HG02943 (cell line): ENCODE measurements around the gene CTXN1.

ENCODE experiments used
- ATAC-seq: cut with Tn5 transposase; IDR thresholded peaks from one replicate; pipeline ENCODE4 v1.9.1; 2021; ENCODE audit warnings: mild to moderate bottlenecking, low read depth, moderate library complexity; ENCODE audit not compliant: unreplicated experiment

Gene CTXN1

GRCh38 chr19:7879836-7880235, 46.1 kb downstream of the CTXN1 start:
- ATAC-seq, result no peak

DNA sequence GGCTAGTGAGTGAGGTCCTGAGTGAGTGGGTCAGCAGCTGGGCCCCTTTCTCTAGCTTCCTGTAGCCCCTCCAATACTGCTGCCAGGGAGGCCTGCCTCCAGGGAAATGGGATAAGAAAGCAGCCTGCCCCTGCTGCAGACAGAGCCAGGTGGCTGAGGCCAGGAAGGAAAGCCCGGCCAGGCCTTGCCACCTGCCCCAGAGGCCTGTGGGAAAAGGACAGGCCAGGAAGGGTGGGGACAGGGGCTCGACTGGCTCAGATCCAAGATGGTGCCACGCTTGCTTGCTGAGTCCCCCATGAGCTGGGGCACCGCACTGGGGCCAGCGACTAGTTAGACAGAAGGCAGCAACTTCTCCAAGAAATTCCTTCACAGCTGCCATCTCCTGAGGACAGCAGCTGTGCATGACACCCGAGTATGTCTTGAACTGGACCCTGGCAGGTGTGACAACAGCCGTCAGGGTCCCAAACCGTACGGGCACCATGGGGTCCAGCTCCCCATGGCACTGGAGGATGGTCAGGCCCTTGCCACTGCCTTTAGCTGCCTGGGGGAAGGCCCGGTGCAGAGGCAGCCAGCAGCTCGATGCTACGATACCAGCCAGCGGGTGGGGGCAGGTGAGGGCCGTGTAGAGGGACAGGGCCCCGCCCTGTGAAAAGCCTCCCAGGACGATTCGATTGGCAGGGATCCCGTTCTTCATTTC, 46.7 kb downstream of the CTXN1 start:
- ATAC-seq, result no peak

DNA sequence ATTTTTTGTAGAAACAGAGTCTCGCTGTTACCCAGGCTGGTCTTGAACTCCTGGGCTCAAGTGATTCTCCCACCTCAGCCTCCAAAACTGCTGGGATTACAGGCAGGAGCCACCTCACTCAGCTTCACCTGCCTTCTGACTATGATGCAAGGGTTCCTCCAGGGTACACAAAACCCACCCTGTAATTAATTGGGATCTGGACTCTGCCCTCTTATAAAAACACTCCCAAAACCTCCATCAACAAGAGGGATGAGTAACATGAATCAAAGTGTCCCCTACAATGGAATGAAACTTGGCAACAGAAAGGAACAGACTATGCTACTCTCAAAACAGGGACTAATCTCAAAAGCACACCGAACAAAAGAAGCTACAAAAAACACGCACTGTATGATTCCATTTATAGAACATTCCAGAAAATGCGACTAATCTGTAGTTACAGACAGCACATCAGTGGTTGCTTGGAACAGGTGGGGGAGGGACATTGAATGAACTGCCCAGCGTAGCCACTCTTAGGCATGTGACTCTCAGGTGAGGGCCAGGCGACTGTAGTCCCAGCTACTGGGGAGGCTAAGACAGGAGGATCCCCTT, 48.6 kb downstream of the CTXN1 start:
- no peak for ATAC-seq

DNA sequence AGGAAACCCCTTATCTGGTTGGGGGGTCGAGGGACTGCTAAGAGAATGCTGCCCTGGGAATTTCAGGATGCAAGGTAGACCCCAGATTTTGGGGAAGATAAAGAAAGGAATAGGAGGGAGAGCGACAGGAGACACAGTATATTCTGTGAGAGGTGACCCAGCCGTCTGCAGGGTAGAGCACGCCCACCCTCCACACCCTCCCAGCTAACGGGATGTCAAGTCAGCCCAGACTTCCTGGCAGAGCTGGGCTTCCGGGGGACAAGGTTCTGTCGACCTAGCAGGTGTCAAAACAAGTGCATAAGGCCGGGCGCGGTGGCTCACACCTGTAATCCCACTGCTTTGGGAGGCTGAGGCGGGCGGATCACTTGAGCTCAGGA, 51.0 kb downstream of the CTXN1 start:
- no peak for ATAC-seq
